Measurements from ENCODE around the gene TDRD9.

The TDRD9 gene

DNA sequence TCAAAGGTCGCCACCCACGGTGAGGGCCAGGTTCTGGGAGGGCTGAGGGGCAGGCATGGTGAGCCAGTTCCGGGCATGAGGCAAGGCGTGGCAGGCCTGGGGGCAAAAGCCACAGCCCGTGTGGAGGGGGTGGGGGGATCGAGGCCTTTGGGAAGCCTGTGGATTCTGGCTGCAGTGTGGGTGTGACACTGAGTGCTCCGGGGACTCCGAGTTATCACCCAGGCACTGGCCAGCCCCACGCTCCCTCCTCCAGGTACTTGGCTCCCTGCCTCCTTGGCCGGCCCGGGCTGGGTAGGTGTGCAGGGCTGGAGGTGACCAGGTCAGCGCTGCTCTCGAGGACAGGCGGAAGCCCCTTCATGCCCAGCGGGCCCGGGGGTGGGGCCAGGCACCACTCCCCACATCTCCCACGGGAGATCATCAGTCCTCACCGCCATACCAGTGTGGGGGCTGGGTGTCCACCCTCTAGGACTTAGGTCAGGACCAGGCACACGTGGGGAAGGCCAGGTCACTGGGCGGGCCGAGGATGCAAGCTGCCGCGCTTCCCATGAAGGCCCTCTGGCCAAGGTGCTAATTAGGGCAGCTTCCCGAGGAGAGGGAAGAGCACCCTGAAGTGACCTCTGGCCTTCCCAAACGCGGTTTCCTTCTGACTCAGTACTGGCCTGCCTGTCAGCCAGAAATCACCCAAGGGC is 34.1 kb upstream of the TDRD9 start:
- TF ChIP-seq TEAD4 (IDR thresholded peaks at IDR 0.05) (no peak), CREB1 (IDR thresholded peaks at IDR 0.05; ENCODE audit: low read depth) (no peak), YY1 (IDR thresholded peaks at IDR 0.05; ENCODE audit: low read depth) (no peak), ZBTB7A (IDR thresholded peaks at IDR 0.05; ENCODE audit: low read depth) (no peak), TAF1 (IDR thresholded peaks at IDR 0.05; ENCODE audit: low read depth) (no peak), TCF12 (IDR thresholded peaks at IDR 0.05; ENCODE audit: low read depth) (no peak), MAX (IDR thresholded peaks at IDR 0.05) (no peak)

DNA sequence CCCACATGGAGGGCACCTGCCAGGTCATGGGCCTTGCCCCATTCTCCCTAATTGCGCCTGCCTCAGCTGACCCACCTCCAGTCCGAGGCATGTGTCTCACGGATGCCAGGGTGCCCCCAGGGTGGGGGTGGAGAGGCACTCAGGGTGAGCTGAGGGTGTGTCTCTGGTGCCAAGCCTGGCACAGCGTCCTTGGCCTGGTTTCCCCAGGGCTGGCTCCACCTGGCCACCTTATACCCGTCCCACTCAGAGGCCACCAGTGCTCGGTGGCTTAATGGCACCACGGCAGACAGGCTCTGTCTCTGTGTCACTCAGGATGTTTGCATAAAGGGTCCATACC is 33.6 kb upstream of the TDRD9 start:
- TF ChIP-seq ZBTB7A (IDR thresholded peaks at IDR 0.05; ENCODE audit: low read depth) (no peak), CEBPB (IDR thresholded peaks at IDR 0.05) (no peak), TCF12 (IDR thresholded peaks at IDR 0.05; ENCODE audit: low read depth) (no peak), NFIC (IDR thresholded peaks at IDR 0.05) (no peak), TEAD4 (IDR thresholded peaks at IDR 0.05) (no peak), EGR1 (IDR thresholded peaks at IDR 0.05) (no peak), YY1 (IDR thresholded peaks at IDR 0.05; ENCODE audit: low read depth) (no peak), USF1 (IDR thresholded peaks at IDR 0.05) (no peak), TAF1 (IDR thresholded peaks at IDR 0.05; ENCODE audit: low read depth) (no peak), EP300 (IDR thresholded peaks at IDR 0.05; ENCODE audit: borderline replicate concordance) (no peak), RAD21 (IDR thresholded peaks at IDR 0.05; ENCODE audit: low read depth) (no peak), FOXM1 (IDR thresholded peaks at IDR 0.05; ENCODE audit: borderline replicate concordance, low read depth) (no peak), MAX (IDR thresholded peaks at IDR 0.05) (no peak), CREB1 (IDR thresholded peaks at IDR 0.05; ENCODE audit: low read depth) (no peak)

GRCh38 chr14:103896578-103896977 is 31.7 kb upstream of the TDRD9 start:
- TF ChIP-seq RAD21 (IDR thresholded peaks at IDR 0.05; ENCODE audit: low read depth) (no peak), EP300 (IDR thresholded peaks at IDR 0.05; ENCODE audit: borderline replicate concordance) (no peak), CEBPB (IDR thresholded peaks at IDR 0.05) (no peak), NFIC (IDR thresholded peaks at IDR 0.05) (no peak), ZBTB7A (IDR thresholded peaks at IDR 0.05; ENCODE audit: low read depth) (no peak), TAF1 (IDR thresholded peaks at IDR 0.05; ENCODE audit: low read depth) (no peak), CREB1 (IDR thresholded peaks at IDR 0.05; ENCODE audit: low read depth) (no peak), TEAD4 (IDR thresholded peaks at IDR 0.05) (no peak), FOXM1 (IDR thresholded peaks at IDR 0.05; ENCODE audit: borderline replicate concordance, low read depth) (no peak), MAX (IDR thresholded peaks at IDR 0.05) (no peak), YY1 (IDR thresholded peaks at IDR 0.05; ENCODE audit: low read depth) (no peak), EGR1 (IDR thresholded peaks at IDR 0.05) (no peak), USF1 (IDR thresholded peaks at IDR 0.05) (no peak)
- TF ChIP-seq, protein P1, sequence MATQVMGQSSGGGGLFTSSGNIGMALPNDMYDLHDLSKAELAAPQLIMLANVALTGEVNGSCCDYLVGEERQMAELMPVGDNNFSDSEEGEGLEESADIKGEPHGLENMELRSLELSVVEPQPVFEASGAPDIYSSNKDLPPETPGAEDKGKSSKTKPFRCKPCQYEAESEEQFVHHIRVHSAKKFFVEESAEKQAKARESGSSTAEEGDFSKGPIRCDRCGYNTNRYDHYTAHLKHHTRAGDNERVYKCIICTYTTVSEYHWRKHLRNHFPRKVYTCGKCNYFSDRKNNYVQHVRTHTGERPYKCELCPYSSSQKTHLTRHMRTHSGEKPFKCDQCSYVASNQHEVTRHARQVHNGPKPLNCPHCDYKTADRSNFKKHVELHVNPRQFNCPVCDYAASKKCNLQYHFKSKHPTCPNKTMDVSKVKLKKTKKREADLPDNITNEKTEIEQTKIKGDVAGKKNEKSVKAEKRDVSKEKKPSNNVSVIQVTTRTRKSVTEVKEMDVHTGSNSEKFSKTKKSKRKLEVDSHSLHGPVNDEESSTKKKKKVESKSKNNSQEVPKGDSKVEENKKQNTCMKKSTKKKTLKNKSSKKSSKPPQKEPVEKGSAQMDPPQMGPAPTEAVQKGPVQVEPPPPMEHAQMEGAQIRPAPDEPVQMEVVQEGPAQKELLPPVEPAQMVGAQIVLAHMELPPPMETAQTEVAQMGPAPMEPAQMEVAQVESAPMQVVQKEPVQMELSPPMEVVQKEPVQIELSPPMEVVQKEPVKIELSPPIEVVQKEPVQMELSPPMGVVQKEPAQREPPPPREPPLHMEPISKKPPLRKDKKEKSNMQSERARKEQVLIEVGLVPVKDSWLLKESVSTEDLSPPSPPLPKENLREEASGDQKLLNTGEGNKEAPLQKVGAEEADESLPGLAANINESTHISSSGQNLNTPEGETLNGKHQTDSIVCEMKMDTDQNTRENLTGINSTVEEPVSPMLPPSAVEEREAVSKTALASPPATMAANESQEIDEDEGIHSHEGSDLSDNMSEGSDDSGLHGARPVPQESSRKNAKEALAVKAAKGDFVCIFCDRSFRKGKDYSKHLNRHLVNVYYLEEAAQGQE (IDR thresholded peaks at IDR 0.05; ENCODE audit: low read depth): no peak

- 0 out of 2 replicates have a peak, but pooled peaks have one; percentile 21 for TF ChIP-seq TEAD4 (IDR thresholded peaks at IDR 0.05)
- no peak for TF ChIP-seq YY1 (IDR thresholded peaks at IDR 0.05; ENCODE audit: low read depth)
- no peak for TF ChIP-seq EGR1 (IDR thresholded peaks at IDR 0.05)
- TF ChIP-seq CREB1 (IDR thresholded peaks at IDR 0.05; ENCODE audit: low read depth): no peak
- no peak for TF ChIP-seq EP300 (IDR thresholded peaks at IDR 0.05; ENCODE audit: borderline replicate concordance)
- no peak for TF ChIP-seq CEBPB (IDR thresholded peaks at IDR 0.05)
- no peak for TF ChIP-seq FOXM1 (IDR thresholded peaks at IDR 0.05; ENCODE audit: borderline replicate concordance, low read depth)
- TF ChIP-seq NFIC (IDR thresholded peaks at IDR 0.05): peak; percentile 91
- TF ChIP-seq ZBTB7A (IDR thresholded peaks at IDR 0.05; ENCODE audit: low read depth): no peak
- no peak for TF ChIP-seq TAF1 (IDR thresholded peaks at IDR 0.05; ENCODE audit: low read depth)
- 0 out of 2 replicates have a peak, but pooled peaks have one; percentile 22 for TF ChIP-seq MAX (IDR thresholded peaks at IDR 0.05)
- no peak for TF ChIP-seq USF1 (IDR thresholded peaks at IDR 0.05)
- TF ChIP-seq, protein P1 (IDR thresholded peaks at IDR 0.05; ENCODE audit: low read depth): no peak
- TF ChIP-seq RAD21 (IDR thresholded peaks at IDR 0.05; ENCODE audit: low read depth): no peak
- TF ChIP-seq TCF12 (IDR thresholded peaks at IDR 0.05; ENCODE audit: low read depth): 0 out of 2 replicates have a peak, but pooled peaks have one; percentile 18
Observed at GRCh38 chr14:103897075-103897947, 30.9 kb upstream of the TDRD9 start.
